ENCODE data around the gene SLC22A12. TPM values are rescaled to one million over a fixed set of nuclear protein-coding genes. Genes with fewer than 3 reads are reported as not detected.

Gene SLC22A12
- total RNA-seq, 2 donors from 2014 or later = not detected

DNA sequence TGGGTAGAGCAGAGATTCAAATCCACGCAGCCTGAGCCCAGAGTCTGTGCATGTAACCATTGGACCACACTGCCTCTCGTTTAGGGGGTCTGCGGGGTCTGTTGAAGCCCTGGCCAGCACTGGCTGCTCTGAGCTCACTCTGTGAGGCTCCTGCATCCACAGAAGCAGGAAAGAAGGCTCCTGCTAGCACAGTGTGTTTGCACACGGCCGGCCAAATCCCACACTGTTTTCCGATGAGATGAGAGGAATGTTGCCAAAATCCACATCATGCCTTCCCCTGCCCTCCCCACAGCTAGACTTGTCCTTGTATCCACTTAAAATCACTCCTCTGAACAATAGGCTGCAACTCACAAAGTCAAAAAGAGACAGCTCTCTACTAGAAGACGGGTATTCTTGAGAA lies 10.6 kb upstream of the SLC22A12 start:
- Mint-ChIP-seq H3K36me3 (ENCODE audit: low read depth) (no peaks in the 10 kb centered on the region), H3K9me3 (no peaks in the 10 kb centered on the region), H3K27me3 (ENCODE audit: insufficient read depth) (peaks cover 7% of the 10 kb centered on the region), H3K27ac (no peak overlapping the region), H3K4me3 (no peak overlapping the region), H3K4me1 (no peaks in the 10 kb centered on the region)
- DNase-seq = no peak
- Histone ChIP-seq H3K27ac (ENCODE audit: low read depth, low read length) (no peak overlapping the region), H3K4me3 (ENCODE audit: low read length) (no peak overlapping the region), H3K4me1 (ENCODE audit: control insufficient read depth, insufficient read depth, low read length) (no peaks in the 10 kb centered on the region), H3K27me3 (ENCODE audit: control insufficient read depth, insufficient read depth, low read length, poor library complexity, severe bottlenecking) (no peaks in the 10 kb centered on the region), H3K9me3 (ENCODE audit: control insufficient read depth, low read length) (no peaks in the 10 kb centered on the region), H3K36me3 (ENCODE audit: control insufficient read depth, insufficient read depth, low read length) (no peaks in the 10 kb centered on the region), H3K9ac (ENCODE audit: extremely low read depth, low read length, poor library complexity, severe bottlenecking) (no peak overlapping the region)
- no peak for TF ChIP-seq CTCF (conservative IDR thresholded peaks at IDR 0.05)
- 85 to 88% methylated on average over 5 to 7 of the region's 7 CpGs for WGBS, 2 experiments (ENCODE audit: insufficient coverage in 1 of 2, insufficient read length in 1 of 2)

DNA sequence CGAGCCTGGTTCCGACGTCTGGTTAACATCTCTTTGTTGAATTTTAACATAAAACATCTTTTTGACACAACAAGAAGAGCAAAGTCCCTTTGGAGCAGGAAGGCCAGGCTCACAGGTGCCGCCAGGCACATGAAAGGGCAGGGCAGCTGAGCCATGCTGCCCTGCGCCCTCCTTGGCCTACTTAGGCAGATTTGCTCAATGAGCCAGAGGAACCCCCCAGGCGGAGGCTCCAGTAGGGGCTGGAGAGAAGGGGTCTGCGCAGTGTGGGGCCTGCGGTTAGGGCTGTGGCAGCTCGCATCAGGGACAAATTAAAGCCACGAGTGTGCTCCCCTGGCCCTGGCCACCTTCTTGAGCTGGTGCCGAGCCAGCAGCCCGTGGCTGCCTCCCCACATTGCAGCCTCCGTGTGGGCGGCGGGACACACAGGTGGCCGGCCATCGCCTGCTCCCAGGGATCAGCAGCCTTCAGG lies 9.9 kb upstream of the SLC22A12 start:
- no peaks in the 10 kb centered on the region for H3K4me1 ChIP-seq (ENCODE audit: control insufficient read depth, insufficient read depth, low read length)
- H3K36me3 Mint-ChIP-seq (ENCODE audit: low read depth) = no peaks in the 10 kb centered on the region
- DNase-seq = no peak
- H3K27ac Mint-ChIP-seq = no peak overlapping the region
- no peaks in the 10 kb centered on the region for H3K9me3 ChIP-seq (ENCODE audit: control insufficient read depth, low read length)
- peaks cover 7% of the 10 kb centered on the region for H3K27me3 Mint-ChIP-seq (ENCODE audit: insufficient read depth)
- no peak for TF ChIP-seq CTCF (conservative IDR thresholded peaks at IDR 0.05)
- no peaks in the 10 kb centered on the region for H3K36me3 ChIP-seq (ENCODE audit: control insufficient read depth, insufficient read depth, low read length)
- H3K4me1 Mint-ChIP-seq = no peaks in the 10 kb centered on the region
- H3K4me3 ChIP-seq (ENCODE audit: low read length) = no peak overlapping the region
- H3K9me3 Mint-ChIP-seq = no peaks in the 10 kb centered on the region
- 89 to 94% methylated on average over 13 to 17 of the region's 17 CpGs for WGBS, 2 experiments (ENCODE audit: insufficient coverage in 1 of 2, insufficient read length in 1 of 2)
- H3K27me3 ChIP-seq (ENCODE audit: control insufficient read depth, insufficient read depth, low read length, poor library complexity, severe bottlenecking) = no peaks in the 10 kb centered on the region
- no peak overlapping the region for H3K27ac ChIP-seq (ENCODE audit: low read depth, low read length)
- H3K9ac ChIP-seq (ENCODE audit: extremely low read depth, low read length, poor library complexity, severe bottlenecking) = no peak overlapping the region
- H3K4me3 Mint-ChIP-seq = no peak overlapping the region

- H3K4me3 Mint-ChIP-seq = no peak overlapping the region
- no peaks in the 10 kb centered on the region for H3K4me1 ChIP-seq (ENCODE audit: control insufficient read depth, insufficient read depth, low read length)
- no peaks in the 10 kb centered on the region for H3K27me3 ChIP-seq (ENCODE audit: control insufficient read depth, insufficient read depth, low read length, poor library complexity, severe bottlenecking)
- no peak overlapping the region for H3K27ac Mint-ChIP-seq
- no peak for TF ChIP-seq CTCF (conservative IDR thresholded peaks at IDR 0.05)
- H3K9me3 ChIP-seq (ENCODE audit: control insufficient read depth, low read length) = no peaks in the 10 kb centered on the region
- no peaks in the 10 kb centered on the region for H3K36me3 ChIP-seq (ENCODE audit: control insufficient read depth, insufficient read depth, low read length)
- H3K27ac ChIP-seq (ENCODE audit: low read depth, low read length) = no peak overlapping the region
- no peak for DNase-seq
- H3K27me3 Mint-ChIP-seq (ENCODE audit: insufficient read depth) = peaks cover 2% of the 10 kb centered on the region
- WGBS, 2 experiments (ENCODE audit: insufficient coverage in 1 of 2, insufficient read length in 1 of 2) = 91% methylated on average over 14 to 15 of the region's 15 CpGs
- no peak overlapping the region for H3K4me3 ChIP-seq (ENCODE audit: low read length)
- H3K4me1 Mint-ChIP-seq = no peaks in the 10 kb centered on the region
- no peak overlapping the region for H3K9ac ChIP-seq (ENCODE audit: extremely low read depth, low read length, poor library complexity, severe bottlenecking)
- peaks cover under 1% of the 10 kb centered on the region for H3K9me3 Mint-ChIP-seq
- no peaks in the 10 kb centered on the region for H3K36me3 Mint-ChIP-seq (ENCODE audit: low read depth)
Measured at GRCh38 chr11:64582885-64583284, 8.1 kb upstream of the SLC22A12 start.

All from endodermal cell (in vitro differentiated cells).